Endothelial cell (in vitro differentiated cells): ENCODE results near the gene RAP1GAP. TPM values are rescaled to one million over a fixed set of nuclear protein-coding genes. Genes with fewer than 3 reads are reported as not detected.

Experiments
- DNase-seq: peaks from one replicate; pipeline ENCODE4 v3.0.0; 2021; ENCODE audit warnings: low spot score
- H3K27ac Mint-ChIP-seq: one replicate; pipeline ENCODE4 v1.8.0; 2021; ENCODE audit warnings: mixed read lengths, inconsistent platforms; ENCODE audit not compliant: unreplicated experiment
- H3K27me3 Mint-ChIP-seq: one replicate; pipeline ENCODE4 v1.8.0; 2021; ENCODE audit warnings: mild to moderate bottlenecking, moderate library complexity, mixed read lengths, inconsistent platforms; ENCODE audit not compliant: unreplicated experiment
- H3K36me3 Mint-ChIP-seq: one replicate; pipeline ENCODE4 v1.8.0; 2021; ENCODE audit warnings: mild to moderate bottlenecking, low read depth, mixed read lengths, inconsistent platforms; ENCODE audit not compliant: unreplicated experiment
- H3K4me1 Mint-ChIP-seq: one replicate; pipeline ENCODE4 v1.8.0; 2021; ENCODE audit warnings: mild to moderate bottlenecking, mixed read lengths, inconsistent platforms; ENCODE audit not compliant: unreplicated experiment
- H3K4me3 Mint-ChIP-seq: one replicate; pipeline ENCODE4 v1.8.0; 2021; ENCODE audit warnings: mild to moderate bottlenecking, mixed read lengths, inconsistent platforms; ENCODE audit not compliant: unreplicated experiment
- H3K9me3 Mint-ChIP-seq: one replicate; pipeline ENCODE4 v1.8.0; 2021; ENCODE audit warnings: mixed read lengths, inconsistent platforms; ENCODE audit not compliant: unreplicated experiment
- CTCF ChIP-seq: fragments of 200-600 bp; sonication (generic); IDR thresholded peaks from one replicate; pipeline ENCODE4 v1.5.0; 2021; ENCODE audit warnings: antibody characterized with exemption; ENCODE audit not compliant: unreplicated experiment
- total RNA-seq: library from RNA; stranded (reverse); fragmentation: NEBNext Ultra II Directional; extraction: Animal tissue kit (Norgen Biotek cat#: 25700); gene quantifications from one replicate; pipeline ENCODE4 v1.2.1, GENCODE V29; 2021; ENCODE audit not compliant: unreplicated experiment

The RAP1GAP gene
- total RNA-seq, 1 donor from 2014 or later, result 0.56 TPM

- no peak for TF ChIP-seq CTCF
- H3K4me1 Mint-ChIP-seq, result peaks cover 4% of the 10 kb centered on the region
- H3K27me3 Mint-ChIP-seq, result peaks cover 14% of the 10 kb centered on the region
- no peak overlapping the region for H3K27ac Mint-ChIP-seq
- H3K36me3 Mint-ChIP-seq, result no peaks in the 10 kb centered on the region
- H3K4me3 Mint-ChIP-seq, result no peak overlapping the region
- no peak for DNase-seq
- no peaks in the 10 kb centered on the region for H3K9me3 Mint-ChIP-seq
Observed at GRCh38 chr1:21617126-21617738, 51.9 kb downstream of the RAP1GAP start.

GRCh38 chr1:21616372-21616771 is 52.8 kb downstream of the RAP1GAP start:
- Mint-ChIP-seq H3K9me3 (no peaks in the 10 kb centered on the region), H3K27me3 (peaks cover 9% of the 10 kb centered on the region), H3K4me3 (no peak overlapping the region), H3K36me3 (no peaks in the 10 kb centered on the region), H3K27ac (no peak overlapping the region), H3K4me1 (peaks cover under 1% of the 10 kb centered on the region)
- no peak for DNase-seq
- TF ChIP-seq CTCF, result no peak

GRCh38 chr1:21614419-21615115 is 54.6 kb downstream of the RAP1GAP start:
- H3K9me3 Mint-ChIP-seq, result no peaks in the 10 kb centered on the region
- H3K36me3 Mint-ChIP-seq, result no peaks in the 10 kb centered on the region
- peaks cover 6% of the 10 kb centered on the region for H3K27me3 Mint-ChIP-seq
- no peak overlapping the region for H3K4me3 Mint-ChIP-seq
- H3K4me1 Mint-ChIP-seq, result no peaks in the 10 kb centered on the region
- no peak for TF ChIP-seq CTCF
- H3K27ac Mint-ChIP-seq, result no peak overlapping the region
- DNase-seq, result no peak

- Mint-ChIP-seq H3K4me3 (no peak overlapping the region), H3K9me3 (no peaks in the 10 kb centered on the region)
Observed at GRCh38 chr1:21613072-21613867, 55.9 kb downstream of the RAP1GAP start.

More at GRCh38 chr1:21613072-21613867, 55.9 kb downstream of the RAP1GAP start:
- peaks cover 6% of the 10 kb centered on the region for H3K27me3 Mint-ChIP-seq
- TF ChIP-seq CTCF, result no peak
- DNase-seq, result no peak
- H3K27ac Mint-ChIP-seq, result no peak overlapping the region
- H3K4me1 Mint-ChIP-seq, result peaks cover 3% of the 10 kb centered on the region
- no peaks in the 10 kb centered on the region for H3K36me3 Mint-ChIP-seq
